Endothelial cell of umbilical vein (primary cell): Measurements from ENCODE around the gene CPNE6. TPM values are rescaled to one million over a fixed set of nuclear protein-coding genes. Genes with fewer than 3 reads are reported as not detected.

Experiments used
- BruUV-seq: library from RNA; stranded (reverse); fragments of 400-500 nt; replicated peaks from 2 replicates; lab custom pipeline; 2021; lab: Mats Ljungman, UMichigan
- CTCF ChIA-PET: fragments of 300-600, 350-600 bp; sonication (Branson Sonifier 250); formaldehyde crosslinking; loops from one replicate; lab custom pipeline; 2021; ENCODE audit warnings: antibody characterized with exemption, inconsistent platforms; lab: Charles Lee
- POLR2A ChIA-PET: fragments of 300-600, 350-600 bp; sonication (Branson Sonifier 250); formaldehyde crosslinking; loops from one replicate; lab custom pipeline; 2021; ENCODE audit warnings: antibody characterized with exemption, inconsistent platforms; lab: Charles Lee
- DNase-seq: peaks from one replicate; pipeline ENCODE4 v3.0.0-alpha.2; 2011; ENCODE audit warnings: low read depth, low spot score
- FAIRE-seq: peaks from 2 replicates; lab custom pipeline; 2011; peaks lifted over from hg19 to GRCh38; lab: Jason Lieb, UNC
- H2AFZ ChIP-seq: 2 replicates; pipeline ENCODE4 v1.6.0; 2012; ENCODE audit warnings: low read depth, low read length, control low read depth, inconsistent platforms
- H3K27ac ChIP-seq: 2 replicates; pipeline ENCODE4 v1.5.1; 2011; ENCODE audit warnings: low read depth, mild to moderate bottlenecking, control low read depth, low read length, moderate library complexity; ENCODE audit not compliant: insufficient read depth
- H3K27me3 ChIP-seq, 2 experiments: 2 replicates each; pipeline versions ENCODE4 v1.6.0 to v1.6.1; 2011; ENCODE audit warnings: low read length in 2 of 2, mixed read lengths in 1 of 2; ENCODE audit not compliant: control insufficient read depth in 2 of 2, insufficient read depth in 2 of 2
- H3K36me3 ChIP-seq, 2 experiments: 2 replicates in 1 of 2; 3 replicates in 1 of 2; pipeline ENCODE4 v1.5.1; 2011; ENCODE audit warnings: low read length in 2 of 2, mild to moderate bottlenecking in 1 of 2, moderate library complexity in 1 of 2; ENCODE audit not compliant: control insufficient read depth in 2 of 2, insufficient read depth in 2 of 2; ENCODE audit errors: extremely low read depth in 1 of 2
- H3K4me1 ChIP-seq: 3 replicates; pipeline ENCODE4 v1.5.1; 2011; ENCODE audit warnings: mild to moderate bottlenecking, low read length; ENCODE audit not compliant: control insufficient read depth, insufficient read depth; ENCODE audit errors: extremely low read depth
- H3K4me2 ChIP-seq: 2 replicates; pipeline ENCODE4 v1.6.1; 2011; ENCODE audit warnings: low read length, control low read depth, mixed read lengths; ENCODE audit not compliant: insufficient read depth
- H3K4me3 ChIP-seq, 3 experiments: fragments of 200-600 bp in 1 of 3; sonication (generic), shearing (Covaris generic) in 1 of 3; replicated peaks in 1 of 3; 2 replicates each; pipeline ENCODE4 v1.5.1; 2011 to 2016; ENCODE audit warnings: control low read depth in 3 of 3, low read length in 3 of 3, mild to moderate bottlenecking in 2 of 3, inconsistent platforms in 1 of 3, low read depth in 1 of 3, moderate library complexity in 1 of 3; ENCODE audit not compliant: insufficient read depth in 1 of 3
- H3K79me2 ChIP-seq: 2 replicates; pipeline ENCODE4 v1.6.0; 2012; ENCODE audit warnings: low read length, inconsistent platforms; ENCODE audit not compliant: control insufficient read depth, insufficient read depth
- H3K9ac ChIP-seq: replicated peaks from 2 replicates; pipeline ENCODE3; 2011; ENCODE audit warnings: low read length, control low read depth; ENCODE audit not compliant: insufficient read depth; ENCODE audit errors: extremely low read depth
- H3K9me1 ChIP-seq: replicated peaks from 3 replicates; pipeline ENCODE4 v1.6.0; 2011; ENCODE audit warnings: mild to moderate bottlenecking, low read length; ENCODE audit not compliant: control insufficient read depth, insufficient read depth; ENCODE audit errors: extremely low read depth
- H3K9me3 ChIP-seq: replicated peaks from 2 replicates; pipeline ENCODE4 v1.5.1; 2012; ENCODE audit warnings: low read length, inconsistent platforms; ENCODE audit not compliant: control insufficient read depth, insufficient read depth
- H4K20me1 ChIP-seq: replicated peaks from 2 replicates; pipeline ENCODE3; 2011; ENCODE audit warnings: mild to moderate bottlenecking, low read length; ENCODE audit not compliant: control insufficient read depth, insufficient read depth; ENCODE audit errors: extremely low read depth
- CTCF ChIP-seq, 2 donors: IDR thresholded peaks; 1 replicate in 1 of 2; 2 replicates in 1 of 2; pipeline ENCODE4 v1.5.1; 2011; ENCODE audit warnings: low read length in 2 of 2, mild to moderate bottlenecking in 2 of 2, moderate library complexity in 2 of 2, control low read depth in 1 of 2, inconsistent platforms in 1 of 2, low read depth in 1 of 2; ENCODE audit not compliant: insufficient read depth in 1 of 2; ENCODE audit errors: extremely low read depth in 1 of 2
- EZH2 ChIP-seq: IDR thresholded peaks from 2 replicates; pipeline ENCODE4 v1.6.1; 2012; ENCODE audit warnings: borderline replicate concordance, low read depth, mild to moderate bottlenecking, moderate library complexity, low read length, inconsistent platforms; ENCODE audit not compliant: severe bottlenecking
- FOS ChIP-seq: IDR thresholded peaks from 2 replicates; pipeline ENCODE4 v1.6.1; 2011; ENCODE audit warnings: mild to moderate bottlenecking, low read length, moderate library complexity, borderline replicate concordance; ENCODE audit not compliant: insufficient read depth
- GATA2 ChIP-seq: IDR thresholded peaks from 2 replicates; pipeline ENCODE4 v1.7.0; 2011; ENCODE audit warnings: low read depth, mild to moderate bottlenecking, moderate library complexity, mixed read lengths, low read length; ENCODE audit not compliant: insufficient read length, insufficient read depth
- JUN ChIP-seq: IDR thresholded peaks from 2 replicates; pipeline ENCODE4 v1.6.1; 2011; ENCODE audit warnings: borderline replicate concordance, low read depth; ENCODE audit not compliant: insufficient read length, insufficient read depth
- MAX ChIP-seq: IDR thresholded peaks from 2 replicates; pipeline ENCODE4 v1.6.1; 2011; ENCODE audit not compliant: insufficient read depth, insufficient read length
- MYC ChIP-seq: IDR thresholded peaks from one replicate; pipeline ENCODE4 v1.6.1; 2011; ENCODE audit warnings: mild to moderate bottlenecking, low read depth, low read length
- dilution Hi-C: fragments of 300-500 bp; cut with MboI; formaldehyde crosslinking; loops from one replicate; pipeline ENCODE4 v1.15.0; 2019; ENCODE audit warnings: low sequenced_read_pairs; ENCODE audit not compliant: extremely low pct_ligation_motif_present
- intact Hi-C: fragments of 100-400 bp; cut with micrococcal nuclease; formaldehyde crosslinking; loops from one replicate; pipeline ENCODE4 v1.10.0; 2022
- polyA plus RNA-seq, 4 experiments: library from polyadenylated mRNA; depleted of rRNA in 3 of 4; stranded (reverse) in 3 of 4; unstranded in 1 of 4; fragments of >200 nt; gene quantifications; 2 replicates each; pipeline versions ENCODE4 v1.2.1 to v1.2.3, GENCODE V29; 2011 to 2012; ENCODE audit warnings: missing spikeins in 1 of 4
- total RNA-seq: library from RNA; stranded (reverse); gene quantifications from 2 replicates; pipeline ENCODE4 v1.2.3, GENCODE V29; 2021

CPNE6 gene
- total and polyA plus RNA-seq, 2 donors (not counting 3 experiments of a cell fraction or from before 2014, with no cell fraction given), result not detected

- Histone ChIP-seq H3K9me1 (no peaks in the 10 kb centered on the region), H2AFZ (no peak overlapping the region), H3K4me1 (no peaks in the 10 kb centered on the region), H3K4me3 (no peak overlapping the region), H4K20me1 (no peaks in the 10 kb centered on the region), H3K79me2 (no peaks in the 10 kb centered on the region), H3K4me2 (no peak overlapping the region), H3K27me3 (peaks cover 19 to 23% of the 10 kb centered on the region in 2 experiments), H3K36me3 (no peaks in the 10 kb centered on the region), H3K9me3 (no peaks in the 10 kb centered on the region), H3K27ac (no peak overlapping the region), H3K9ac (no peak overlapping the region)
- DNase-seq (no peak), FAIRE-seq (no peak)
- ChIA-PET CTCF (no interaction called here), POLR2A (no interaction called here)
- intact Hi-C loops, result no loop called here
- dilution Hi-C loops, result no loop called here
- no peak for TF ChIP-seq GATA2
- TF ChIP-seq MAX, result no peak
- TF ChIP-seq EZH2, result no peak
- TF ChIP-seq CTCF (IDR thresholded peaks at IDR 0.05; ENCODE audit: extremely low read depth in 1 of 2, insufficient read depth in 1 of 2, low read depth in 1 of 2, low read length in 2 of 2), result no peak
- no peak for TF ChIP-seq FOS
- no peak for TF ChIP-seq JUN
- TF ChIP-seq MYC, result no peak
- BruUV-seq, result no TSS peak
These were observed 5.7 kb downstream of the CPNE6 start for GRCh38 chr14:24077086-24077485.
